Ishikawa (cell line): ENCODE measurements around the gene NANOS2.
A peak's percentile ranks its signal among the peaks of the same experiment; 100 is the strongest.

Experiments used
- CEBPB ChIP-seq: IDR thresholded peaks from 2 replicates; pipeline ENCODE4 v1.6.1; 2012
- CREB1 ChIP-seq: IDR thresholded peaks from 2 replicates; pipeline ENCODE4 v1.6.1; 2012; ENCODE audit warnings: low read depth
- EGR1 ChIP-seq: IDR thresholded peaks from 2 replicates; pipeline ENCODE4 v1.6.1; 2012
- EP300 ChIP-seq: IDR thresholded peaks from 2 replicates; pipeline ENCODE4 v1.6.1; 2012; ENCODE audit warnings: borderline replicate concordance
- FOXM1 ChIP-seq: IDR thresholded peaks from 2 replicates; pipeline ENCODE4 v1.6.1; 2012; ENCODE audit warnings: low read depth, borderline replicate concordance
- MAX ChIP-seq: IDR thresholded peaks from 2 replicates; pipeline ENCODE4 v1.6.1; 2012
- NFIC ChIP-seq: IDR thresholded peaks from 2 replicates; pipeline ENCODE4 v1.6.1; 2012
- RAD21 ChIP-seq: IDR thresholded peaks from 2 replicates; pipeline ENCODE4 v1.6.1; 2012; ENCODE audit warnings: low read depth
- REST ChIP-seq: IDR thresholded peaks from 2 replicates; pipeline ENCODE4 v1.6.1; 2012; ENCODE audit warnings: low read depth, mild to moderate bottlenecking
- TAF1 ChIP-seq: IDR thresholded peaks from 2 replicates; pipeline ENCODE4 v1.6.1; 2012; ENCODE audit warnings: low read depth, mild to moderate bottlenecking
- TCF12 ChIP-seq: IDR thresholded peaks from 2 replicates; pipeline ENCODE4 v1.6.1; 2012; ENCODE audit warnings: low read depth
- TEAD4 ChIP-seq: IDR thresholded peaks from 2 replicates; pipeline ENCODE4 v1.6.1; 2012
- USF1 ChIP-seq: IDR thresholded peaks from 2 replicates; pipeline ENCODE4 v1.6.1; 2012
- YY1 ChIP-seq: IDR thresholded peaks from 2 replicates; pipeline ENCODE4 v1.6.1; 2012; ENCODE audit warnings: low read depth
- ZBTB7A ChIP-seq: IDR thresholded peaks from 2 replicates; pipeline ENCODE4 v1.6.1; 2012; ENCODE audit warnings: low read depth

NANOS2 gene

GRCh38 chr19:45952686-45953505 is 38.3 kb upstream of the NANOS2 start:
- TF ChIP-seq TAF1 = no peak
- TF ChIP-seq CREB1 = no peak
- peak; percentile 11; the same call in 1 of the 2 replicates for TF ChIP-seq TEAD4
- no peak for TF ChIP-seq FOXM1
- no peak for TF ChIP-seq USF1
- peak; percentile 68 for TF ChIP-seq MAX
- no peak for TF ChIP-seq CEBPB
- TF ChIP-seq YY1 = 0 out of 2 replicates have a peak, but pooled peaks have one; percentile 58
- peak; percentile 99 for TF ChIP-seq REST
- 0 out of 2 replicates have a peak, but pooled peaks have one; percentile 49 for TF ChIP-seq TCF12
- no peak for TF ChIP-seq RAD21
- peak; percentile 22; the same call in 1 of the 2 replicates for TF ChIP-seq EGR1
- TF ChIP-seq ZBTB7A = peak; percentile 26; the same call in 1 of the 2 replicates
- TF ChIP-seq NFIC = 0 out of 2 replicates have a peak, but pooled peaks have one; percentile 28
- no peak for TF ChIP-seq EP300

GRCh38 chr19:45952341-45952685 is 37.7 kb upstream of the NANOS2 start:
- TF ChIP-seq TEAD4 (no peak), RAD21 (no peak), EGR1 (no peak), FOXM1 (no peak), CREB1 (no peak), EP300 (no peak), TAF1 (no peak), MAX (no peak), YY1 (no peak), CEBPB (no peak), REST (no peak), NFIC (no peak), ZBTB7A (no peak)

GRCh38 chr19:45947926-45948325 is 33.3 kb upstream of the NANOS2 start:
- TF ChIP-seq USF1 (no peak), TCF12 (no peak), ZBTB7A (no peak), TEAD4 (no peak), CEBPB (no peak), EGR1 (no peak), TAF1 (no peak), REST (no peak), EP300 (no peak)

- TF ChIP-seq NFIC = no peak
- no peak for TF ChIP-seq EGR1
- TF ChIP-seq EP300 = no peak
- no peak for TF ChIP-seq REST
- no peak for TF ChIP-seq TEAD4
- TF ChIP-seq MAX = no peak
- no peak for TF ChIP-seq CEBPB
- TF ChIP-seq RAD21 = no peak
- TF ChIP-seq TCF12 = no peak
- no peak for TF ChIP-seq USF1
- no peak for TF ChIP-seq FOXM1
- TF ChIP-seq TAF1 = no peak
- TF ChIP-seq ZBTB7A = no peak
- TF ChIP-seq CREB1 = no peak
- no peak for TF ChIP-seq YY1
Observed at GRCh38 chr19:45940515-45940805, 25.9 kb upstream of the NANOS2 start.
